IPS DF 6.9 (cell line): ENCODE measurements around the gene ENDOD1.

Experiments used
- DNase-seq: peaks from one replicate; pipeline ENCODE4 v3.0.0-alpha.2; 2013; ENCODE audit warnings: low read depth, low spot score
- H3K27ac ChIP-seq: one replicate; pipeline ENCODE4 v1.5.1; 2013; ENCODE audit warnings: low read length, control low read depth
- H3K27me3 ChIP-seq: 2 replicates; pipeline ENCODE4 v1.6.1; 2013; ENCODE audit warnings: mild to moderate bottlenecking, low read length; ENCODE audit not compliant: control insufficient read depth, insufficient read depth
- H3K36me3 ChIP-seq: 2 replicates; pipeline ENCODE4 v1.6.1; 2013; ENCODE audit warnings: low read length; ENCODE audit not compliant: control insufficient read depth, insufficient read depth
- H3K4me1 ChIP-seq: 2 replicates; pipeline ENCODE4 v1.6.1; 2013; ENCODE audit warnings: low read length; ENCODE audit not compliant: control insufficient read depth, insufficient read depth
- H3K4me3 ChIP-seq: 2 replicates; pipeline ENCODE4 v1.5.1; 2013; ENCODE audit warnings: mild to moderate bottlenecking, low read length
- H3K9me3 ChIP-seq: 2 replicates; pipeline ENCODE4 v1.6.1; 2013; ENCODE audit warnings: low read length, inconsistent platforms; ENCODE audit not compliant: control insufficient read depth, insufficient read depth
- WGBS: extraction: QIAGEN DNeasy Blood & Tissue Kit; methylation state at CpG from one replicate; pipeline ENCODE4 v1.1.7; 2013; ENCODE audit warnings: mixed read lengths, missing lambda C conversion rate; ENCODE audit not compliant: insufficient read length, insufficient coverage; 5-methylcytosine and 5-hydroxymethylcytosine counted together

ENDOD1 gene

DNA sequence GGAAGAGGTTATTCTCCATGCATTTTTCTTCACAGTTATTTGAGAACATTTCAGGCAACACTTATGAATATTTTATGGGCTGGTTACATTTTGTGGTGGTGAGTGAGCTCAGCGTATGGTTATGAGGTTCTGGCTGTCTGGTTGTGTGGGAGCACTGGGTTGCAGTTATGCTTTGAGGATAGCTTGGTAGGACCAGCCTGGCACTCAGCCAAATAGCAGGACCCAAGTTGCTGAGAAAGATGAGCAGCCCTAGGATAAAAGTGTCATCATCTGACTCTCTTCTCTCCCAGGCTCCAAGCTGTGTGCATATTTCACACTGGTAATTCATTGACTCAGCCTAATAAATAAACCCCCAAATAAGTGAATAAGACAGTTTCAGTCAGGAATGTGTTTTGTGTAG lies 31.0 kb upstream of the ENDOD1 start:
- WGBS: no CpG with 5 or more reads among the region's 1 CpG
- DNase-seq: no peak
- Histone ChIP-seq H3K9me3 (no peaks in the 10 kb centered on the region), H3K27ac (no peak overlapping the region), H3K4me3 (no peak overlapping the region), H3K36me3 (no peaks in the 10 kb centered on the region), H3K27me3 (0 out of 2 replicates have a peak, but pooled peaks cover 1% of the 10 kb centered on the region), H3K4me1 (no peaks in the 10 kb centered on the region)

DNA sequence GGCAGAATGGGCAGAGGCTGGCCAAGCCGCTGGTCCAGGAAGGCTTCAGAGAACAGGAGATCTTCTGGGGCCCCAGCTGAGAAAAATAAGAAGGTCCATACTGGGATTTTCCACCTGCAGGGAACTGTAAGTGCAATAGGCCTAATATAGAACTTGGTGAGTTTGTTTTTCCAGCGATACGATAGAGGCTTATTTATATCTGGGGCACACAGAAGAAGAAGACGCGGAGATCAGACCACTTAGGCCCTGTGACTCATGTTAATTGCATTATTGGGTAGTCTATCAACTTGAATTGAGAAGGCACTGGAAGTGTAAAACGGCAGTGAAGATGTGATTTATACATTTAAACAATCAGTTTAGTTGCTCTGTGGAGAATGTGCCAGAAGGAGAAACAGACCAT lies 30.6 kb upstream of the ENDOD1 start:
- WGBS: no CpG with 5 or more reads among the region's 6 CpGs
- Histone ChIP-seq H3K27me3 (0 out of 2 replicates have a peak, but pooled peaks cover under 1% of the 10 kb centered on the region), H3K9me3 (no peaks in the 10 kb centered on the region), H3K4me1 (no peaks in the 10 kb centered on the region), H3K27ac (no peak overlapping the region), H3K4me3 (no peak overlapping the region), H3K36me3 (no peaks in the 10 kb centered on the region)
- no peak for DNase-seq

DNA sequence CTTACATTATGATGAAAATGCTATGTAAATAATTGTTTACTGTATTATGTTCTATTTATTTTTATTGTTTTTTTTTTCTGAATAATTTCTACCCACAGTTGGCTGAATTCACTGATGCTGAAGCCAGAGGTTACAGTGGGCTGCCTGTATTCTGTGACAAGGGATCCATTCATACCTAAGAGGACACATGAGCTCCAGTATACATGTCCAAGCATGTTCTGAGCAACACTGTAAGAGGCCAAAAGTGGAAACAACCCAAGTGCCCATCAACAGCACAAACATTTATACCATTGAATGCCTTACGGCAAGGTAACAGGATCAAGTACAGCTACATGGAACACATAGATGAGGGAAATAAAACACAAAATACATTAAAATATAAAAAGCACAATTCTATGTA lies 24.3 kb upstream of the ENDOD1 start:
- no peaks in the 10 kb centered on the region for H3K36me3 ChIP-seq
- H3K27me3 ChIP-seq: no peaks in the 10 kb centered on the region
- no peaks in the 10 kb centered on the region for H3K4me1 ChIP-seq
- H3K4me3 ChIP-seq: no peak overlapping the region
- DNase-seq: no peak
- WGBS: no CpG with 5 or more reads among the region's 1 CpG
- H3K9me3 ChIP-seq: no peaks in the 10 kb centered on the region
- no peak overlapping the region for H3K27ac ChIP-seq

DNA sequence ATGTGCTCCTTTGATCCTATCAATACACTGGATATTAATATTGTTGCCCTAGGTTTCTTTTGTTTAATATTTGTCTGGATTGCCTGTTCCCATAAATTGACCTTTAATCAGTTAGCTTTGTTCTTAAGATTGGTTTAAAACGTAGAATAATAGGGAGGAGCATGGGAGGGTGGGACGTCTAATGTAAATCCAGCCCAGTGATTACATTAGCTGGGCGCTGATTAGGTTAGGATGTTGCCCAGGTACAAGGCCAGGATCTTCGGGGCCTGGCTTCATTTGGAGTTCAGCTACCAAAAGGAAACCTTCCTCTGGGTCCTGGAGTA lies 23.0 kb upstream of the ENDOD1 start, which contains the start of gene SRSF8:
SRSF8 (plus strand) TSS at position 204 of the 323 bp plus-strand sequence. CDS start 308 bp downstream, outside the sequence.
- Histone ChIP-seq H3K36me3 (no peaks in the 10 kb centered on the region), H3K4me1 (no peaks in the 10 kb centered on the region), H3K9me3 (no peaks in the 10 kb centered on the region), H3K27ac (no peak within 1 kb of the TSS), H3K27me3 (no peaks in the 10 kb centered on the region), H3K4me3 (peak within 1 kb of the TSS; percentile 57)
- no CpG with 5 or more reads among the region's 4 CpGs for WGBS
- DNase-seq: no peak

DNA sequence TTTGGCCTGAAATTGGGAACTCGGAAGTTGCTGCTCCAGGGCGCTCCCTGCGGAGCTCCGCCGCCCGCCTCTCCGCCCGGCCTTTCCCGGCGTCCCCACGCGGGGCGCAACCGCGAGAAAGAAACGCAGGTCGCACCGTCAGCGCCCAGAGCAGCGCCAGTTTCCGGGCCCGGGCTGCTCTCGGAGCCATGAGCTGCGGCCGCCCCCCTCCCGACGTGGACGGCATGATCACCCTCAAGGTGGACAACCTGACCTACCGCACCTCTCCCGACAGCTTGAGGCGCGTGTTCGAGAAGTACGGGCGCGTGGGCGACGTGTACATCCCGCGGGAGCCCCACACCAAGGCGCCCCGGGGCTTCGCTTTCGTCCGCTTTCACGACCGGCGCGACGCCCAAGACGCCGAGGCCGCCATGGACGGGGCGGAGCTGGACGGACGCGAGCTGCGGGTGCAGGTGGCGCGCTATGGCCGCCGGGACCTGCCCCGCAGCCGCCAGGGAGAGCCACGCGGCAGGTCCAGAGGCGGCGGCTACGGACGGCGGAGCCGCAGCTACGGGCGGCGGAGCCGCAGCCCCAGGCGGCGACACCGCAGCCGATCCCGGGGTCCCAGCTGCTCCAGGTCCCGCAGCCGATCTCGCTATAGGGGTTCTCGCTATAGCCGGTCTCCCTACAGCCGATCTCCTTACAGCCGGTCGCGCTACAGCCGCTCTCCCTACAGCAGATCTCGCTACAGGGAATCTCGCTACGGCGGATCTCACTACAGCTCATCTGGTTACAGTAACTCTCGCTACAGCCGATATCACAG lies 22.4 kb upstream of the ENDOD1 start:
- Histone ChIP-seq H3K27ac (no peak overlapping the region), H3K9me3 (no peaks in the 10 kb centered on the region), H3K4me3 (peak overlapping the region; percentile 57), H3K36me3 (no peaks in the 10 kb centered on the region), H3K27me3 (no peaks in the 10 kb centered on the region), H3K4me1 (no peaks in the 10 kb centered on the region)
- no CpG with 5 or more reads among the region's 98 CpGs for WGBS
- DNase-seq: no peak

DNA sequence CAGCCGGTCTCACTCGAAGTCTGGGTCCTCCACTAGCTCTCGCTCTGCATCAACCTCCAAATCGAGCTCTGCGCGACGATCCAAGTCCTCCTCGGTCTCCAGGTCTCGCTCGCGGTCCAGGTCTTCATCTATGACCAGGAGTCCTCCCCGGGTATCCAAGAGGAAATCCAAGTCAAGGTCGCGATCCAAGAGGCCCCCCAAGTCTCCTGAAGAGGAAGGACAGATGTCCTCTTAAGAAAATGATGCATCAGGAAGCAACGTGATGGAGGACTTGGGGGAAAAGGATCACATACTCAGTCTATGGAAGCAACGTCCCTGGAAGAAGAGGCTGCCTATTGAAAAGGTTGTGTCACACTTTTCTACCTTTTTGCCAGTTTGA lies 21.8 kb upstream of the ENDOD1 start:
- DNase-seq: no peak
- WGBS: no CpG with 5 or more reads among the region's 16 CpGs
- H3K27ac ChIP-seq: no peak overlapping the region
- no peaks in the 10 kb centered on the region for H3K27me3 ChIP-seq
- no peaks in the 10 kb centered on the region for H3K4me1 ChIP-seq
- no peaks in the 10 kb centered on the region for H3K9me3 ChIP-seq
- H3K4me3 ChIP-seq: peak overlapping the region; percentile 57
- H3K36me3 ChIP-seq: no peaks in the 10 kb centered on the region

DNA sequence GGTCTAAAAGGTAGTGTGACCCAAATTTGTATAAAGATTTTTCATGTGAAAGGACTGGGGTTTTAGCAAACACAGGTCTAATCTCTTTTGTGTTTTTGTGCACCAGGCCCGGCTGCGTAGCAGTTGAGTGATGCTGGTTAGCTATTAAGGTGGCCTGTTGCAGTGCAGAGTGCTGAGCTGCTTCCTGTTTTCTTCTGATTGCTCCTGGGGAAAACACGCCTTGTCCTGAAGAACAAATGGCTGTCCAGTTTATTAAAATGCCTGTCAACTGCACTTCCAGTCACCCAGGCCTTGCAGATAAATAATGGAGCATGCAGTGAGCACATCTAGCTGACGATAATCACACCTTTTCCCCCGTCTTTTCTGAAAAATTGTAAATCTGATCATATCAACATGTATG lies 21.1 kb upstream of the ENDOD1 start:
- Histone ChIP-seq H3K9me3 (no peaks in the 10 kb centered on the region), H3K4me3 (peak overlapping the region; percentile 19; the same call in 1 of the 2 replicates), H3K27ac (no peak overlapping the region), H3K4me1 (no peaks in the 10 kb centered on the region), H3K27me3 (no peaks in the 10 kb centered on the region), H3K36me3 (no peaks in the 10 kb centered on the region)
- DNase-seq: no peak
- whole genome bisulfite sequencing: no CpG with 5 or more reads among the region's 5 CpGs

DNA sequence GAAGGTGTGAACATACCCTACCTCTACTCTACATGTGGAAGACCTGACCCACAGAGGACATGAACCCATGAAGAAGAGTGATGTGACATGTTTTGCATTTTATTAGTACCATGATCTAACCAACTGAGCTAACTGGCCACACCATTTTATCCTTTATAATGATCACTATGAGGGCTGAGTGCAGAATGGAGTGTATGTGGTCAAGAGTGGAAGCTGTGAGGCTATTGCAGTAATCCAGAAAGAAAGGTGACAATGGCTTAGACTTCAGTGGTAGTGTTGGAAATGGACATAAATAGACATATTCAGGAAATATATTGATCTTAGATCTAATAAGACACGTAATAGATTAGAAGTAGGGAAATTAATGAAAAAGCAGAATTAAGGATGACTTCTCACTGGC lies 19.2 kb upstream of the ENDOD1 start:
- Histone ChIP-seq H3K4me1 (no peaks in the 10 kb centered on the region), H3K4me3 (no peak overlapping the region), H3K27ac (no peak overlapping the region), H3K9me3 (no peaks in the 10 kb centered on the region), H3K36me3 (no peaks in the 10 kb centered on the region), H3K27me3 (no peaks in the 10 kb centered on the region)
- WGBS: no CpG with 5 or more reads among the region's 1 CpG
- DNase-seq: no peak

DNA sequence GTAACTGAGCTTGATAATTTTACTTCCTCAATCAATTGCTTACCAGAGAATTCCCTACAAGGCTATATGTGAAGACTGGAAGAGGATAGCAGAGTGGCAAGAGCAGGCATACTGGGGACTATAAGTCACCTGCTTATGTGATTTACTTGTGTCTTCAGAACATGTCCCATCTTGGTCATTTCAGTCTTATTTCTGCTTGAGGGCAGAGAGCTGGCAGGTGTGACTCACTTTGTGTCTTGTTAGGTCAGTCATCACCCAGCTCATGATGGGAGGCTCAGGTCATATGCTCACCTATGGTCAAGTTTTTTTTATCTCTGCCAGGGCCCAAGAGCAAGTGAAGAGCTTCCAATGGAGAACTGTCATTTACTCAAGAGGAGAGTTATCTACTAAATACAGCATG lies 16.7 kb upstream of the ENDOD1 start:
- H3K27me3 ChIP-seq: no peaks in the 10 kb centered on the region
- DNase-seq: no peak
- no peak overlapping the region for H3K27ac ChIP-seq

DNA sequence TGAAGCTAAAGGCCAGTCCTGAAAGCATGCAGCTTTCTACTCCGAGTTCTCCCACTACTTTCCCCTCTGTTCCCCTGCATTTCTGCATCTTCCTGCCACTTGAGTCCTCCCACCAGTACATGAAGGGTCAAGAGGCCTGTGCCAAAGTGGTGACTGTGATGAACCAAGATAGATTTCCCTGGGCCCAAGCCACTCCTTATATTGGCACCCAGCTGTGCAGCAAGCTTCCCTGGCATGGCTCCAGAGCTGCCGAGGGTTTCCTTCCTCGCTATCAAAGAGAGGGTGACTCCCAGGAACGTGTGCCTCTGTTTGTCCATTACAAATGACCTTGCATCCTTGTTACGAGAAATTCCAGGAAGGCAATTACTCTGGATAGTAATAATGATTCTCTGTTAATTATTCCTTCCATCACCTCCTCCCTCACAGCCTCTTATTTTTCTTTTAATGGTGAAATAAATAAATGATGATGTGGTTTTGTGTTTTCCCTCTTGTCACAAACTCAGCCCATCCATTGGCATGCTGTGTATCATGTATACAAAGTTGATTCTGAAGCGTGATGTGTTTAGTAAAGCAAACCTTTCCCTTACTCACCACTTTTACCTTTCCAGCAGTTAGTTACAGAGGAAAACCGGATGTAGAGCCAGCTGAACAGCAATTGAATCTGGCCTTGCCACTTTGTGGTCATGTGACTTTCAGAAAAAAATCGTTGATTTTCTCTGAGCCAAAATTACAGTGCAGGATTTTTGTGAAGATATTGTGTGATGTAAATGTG lies 14.7 kb upstream of the ENDOD1 start:
- Histone ChIP-seq H3K27me3 (no peaks in the 10 kb centered on the region), H3K27ac (no peak overlapping the region), H3K4me3 (no peak overlapping the region), H3K4me1 (no peaks in the 10 kb centered on the region), H3K36me3 (no peaks in the 10 kb centered on the region), H3K9me3 (no peaks in the 10 kb centered on the region)
- no CpG with 5 or more reads among the region's 8 CpGs for whole genome bisulfite sequencing
- no peak for DNase-seq

More for the DNA sequence above, 16.7 kb upstream of the ENDOD1 start:
- no peak overlapping the region for H3K4me3 ChIP-seq
- no peaks in the 10 kb centered on the region for H3K36me3 ChIP-seq
- no peaks in the 10 kb centered on the region for H3K4me1 ChIP-seq
- H3K9me3 ChIP-seq: no peaks in the 10 kb centered on the region
